GM12872 (cell line): ENCODE measurements around the gene OR2A25.

ENCODE experiments used
- TF ChIP-seq, protein P1 (sequence below): IDR thresholded peaks from 3 replicates; pipeline ENCODE4 v1.5.1; 2011; ENCODE audit warnings: low read depth, mild to moderate bottlenecking, low read length, moderate library complexity; ENCODE audit not compliant: insufficient read depth

The OR2A25 gene

DNA sequence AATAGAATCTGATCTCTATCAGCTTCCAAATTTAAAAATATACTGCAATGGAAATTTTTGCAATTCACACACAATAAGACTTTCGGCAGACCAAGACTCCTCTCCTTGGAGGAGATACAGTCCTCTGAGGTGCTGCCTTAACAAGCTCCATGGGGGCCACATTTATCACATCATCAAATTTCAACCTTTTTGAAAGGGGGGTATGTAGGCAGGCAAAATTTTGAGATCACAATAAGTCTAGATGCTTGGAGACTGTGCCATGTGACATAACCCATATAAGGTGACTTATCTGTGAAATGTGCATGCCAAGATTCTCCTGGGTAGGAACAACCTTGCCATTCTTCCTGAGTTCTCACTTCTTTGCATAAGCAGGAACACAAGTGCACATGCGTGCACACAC is 16.4 kb downstream of the OR2A25 start, which contains the start of gene OR2A12:
Gene OR2A12, plus strand, starts transcription at position 301 of the 400 bp plus-strand sequence. CDS start 8,830 bp downstream, outside the sequence.
- TF ChIP-seq, protein P1, sequence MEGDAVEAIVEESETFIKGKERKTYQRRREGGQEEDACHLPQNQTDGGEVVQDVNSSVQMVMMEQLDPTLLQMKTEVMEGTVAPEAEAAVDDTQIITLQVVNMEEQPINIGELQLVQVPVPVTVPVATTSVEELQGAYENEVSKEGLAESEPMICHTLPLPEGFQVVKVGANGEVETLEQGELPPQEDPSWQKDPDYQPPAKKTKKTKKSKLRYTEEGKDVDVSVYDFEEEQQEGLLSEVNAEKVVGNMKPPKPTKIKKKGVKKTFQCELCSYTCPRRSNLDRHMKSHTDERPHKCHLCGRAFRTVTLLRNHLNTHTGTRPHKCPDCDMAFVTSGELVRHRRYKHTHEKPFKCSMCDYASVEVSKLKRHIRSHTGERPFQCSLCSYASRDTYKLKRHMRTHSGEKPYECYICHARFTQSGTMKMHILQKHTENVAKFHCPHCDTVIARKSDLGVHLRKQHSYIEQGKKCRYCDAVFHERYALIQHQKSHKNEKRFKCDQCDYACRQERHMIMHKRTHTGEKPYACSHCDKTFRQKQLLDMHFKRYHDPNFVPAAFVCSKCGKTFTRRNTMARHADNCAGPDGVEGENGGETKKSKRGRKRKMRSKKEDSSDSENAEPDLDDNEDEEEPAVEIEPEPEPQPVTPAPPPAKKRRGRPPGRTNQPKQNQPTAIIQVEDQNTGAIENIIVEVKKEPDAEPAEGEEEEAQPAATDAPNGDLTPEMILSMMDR = no peak

DNA sequence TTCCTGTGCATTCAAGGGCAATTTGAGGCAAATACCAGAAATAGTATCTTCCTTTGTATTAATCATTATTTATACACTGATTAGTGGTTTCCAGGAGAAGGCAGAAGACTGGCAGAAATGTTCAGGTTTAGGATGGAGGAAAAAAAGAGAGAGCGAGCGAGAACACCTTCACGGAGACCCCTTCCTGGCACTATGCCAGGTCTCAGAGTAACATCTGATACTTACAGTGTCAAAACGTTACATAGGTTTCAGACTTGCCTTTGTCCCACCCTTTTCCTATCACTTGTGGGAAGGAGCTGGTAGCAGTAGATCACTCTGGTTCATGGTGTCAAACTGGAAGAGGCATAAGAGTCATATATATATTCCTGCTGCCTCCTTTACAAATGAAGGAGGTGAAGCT is 17.1 kb downstream of the OR2A25 start:
- TF ChIP-seq, protein P1 = no peak

- TF ChIP-seq, protein P1 = no peak
Measured at GRCh38 chr7:144087230-144087629, 17.6 kb downstream of the OR2A25 start.

GRCh38 chr7:144090667-144091066 is 21.1 kb downstream of the OR2A25 start:
- TF ChIP-seq, protein P1 = no peak

- TF ChIP-seq, protein P1 = no peak
Measured at GRCh38 chr7:144098776-144099175, 29.2 kb downstream of the OR2A25 start.

DNA sequence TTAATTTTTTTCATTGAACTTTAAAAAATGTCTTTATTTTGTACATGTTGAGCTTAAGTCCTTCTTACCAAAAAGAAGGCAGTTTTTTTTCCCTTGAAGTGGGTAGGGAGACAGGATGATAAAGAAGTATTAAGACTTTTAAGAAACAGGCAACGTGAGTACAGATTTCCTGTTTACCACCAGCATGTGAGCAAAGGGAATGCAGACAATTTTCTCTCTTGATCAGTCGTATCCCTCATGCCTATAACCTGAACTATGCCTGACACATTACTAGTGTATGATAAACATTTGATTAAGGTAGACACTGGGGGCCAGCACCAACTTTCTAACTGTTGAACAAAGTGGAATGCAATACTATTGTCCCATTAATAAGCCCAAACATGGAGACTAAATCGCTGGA is 31.0 kb downstream of the OR2A25 start:
- TF ChIP-seq, protein P1 = no peak

- TF ChIP-seq, protein P1 = no peak
Measured at GRCh38 chr7:144102041-144102440, 32.4 kb downstream of the OR2A25 start.
